GM12865 (cell line): ENCODE data around the gene CHMP2A.

ENCODE experiments used
- DNase-seq: peaks from one replicate; pipeline ENCODE4 v3.0.0; 2010; ENCODE audit warnings: low read depth
- H3K4me3 ChIP-seq: 2 replicates; pipeline ENCODE4 v1.5.1; 2011; ENCODE audit warnings: mild to moderate bottlenecking, low read depth, low read length, control low read depth
- CTCF ChIP-seq: IDR thresholded peaks from 2 replicates; pipeline ENCODE4 v1.5.1; 2011; ENCODE audit warnings: low read length, control low read depth, low read depth, inconsistent platforms; ENCODE audit not compliant: insufficient read depth; ENCODE audit errors: missing control alignments

The CHMP2A gene

GRCh38 chr19:58538257-58539168 lies 16.4 kb downstream of the CHMP2A start:
- DNase-seq: peak; percentile 19
- H3K4me3 ChIP-seq: peak overlapping the region; percentile 49
- no peak for TF ChIP-seq CTCF

GRCh38 chr19:58536852-58537798 lies 17.8 kb downstream of the CHMP2A start:
- TF ChIP-seq CTCF: no peak
- no peak for DNase-seq
- no peak overlapping the region for H3K4me3 ChIP-seq

GRCh38 chr19:58535857-58536256 lies 19.0 kb downstream of the CHMP2A start:
- no peak for DNase-seq
- no peak for TF ChIP-seq CTCF
- no peak overlapping the region for H3K4me3 ChIP-seq

- no peak for TF ChIP-seq CTCF
- no peak for DNase-seq
- no peak overlapping the region for H3K4me3 ChIP-seq
These were observed 23.7 kb downstream of the CHMP2A start for GRCh38 chr19:58531034-58531840.

GRCh38 chr19:58529405-58529804 lies 25.5 kb downstream of the CHMP2A start:
- no peak for DNase-seq
- H3K4me3 ChIP-seq: no peak overlapping the region
- no peak for TF ChIP-seq CTCF

- no peak for TF ChIP-seq CTCF
- DNase-seq: no peak
- H3K4me3 ChIP-seq: no peak overlapping the region
These were observed 32.2 kb downstream of the CHMP2A start for GRCh38 chr19:58522709-58523108.
